A549 (cell line): Measurements from ENCODE around the gene KHNYN. TPM values are rescaled to one million over a fixed set of nuclear protein-coding genes. Genes with fewer than 3 reads are reported as not detected.

ENCODE experiments used
- ATAC-seq, 2 experiments: fragments of 200-7000 bp in 1 of 2; fragments of >200 bp in 1 of 2; cut with Nextera tagmentation in 1 of 2; cut with Tn5 transposase in 1 of 2; 3 replicates each; pipeline versions ENCODE4 v1.8.0 to v1.9.1; 2018 to 2020; ENCODE audit warnings: mild to moderate bottlenecking in 1 of 2, moderate library complexity in 1 of 2
- CTCF ChIA-PET: fragments of 300-600 bp; sonication (Branson Sonifier 250); formaldehyde crosslinking; extraction: SDS; loops from one replicate; lab custom pipeline; 2021; ENCODE audit warnings: antibody characterized with exemption, inconsistent platforms; lab: Yijun Ruan, JAX
- POLR2A ChIA-PET: fragments of 350-600 bp; formaldehyde crosslinking; extraction: SDS; loops from one replicate; lab custom pipeline; 2021; ENCODE audit warnings: antibody characterized with exemption, inconsistent platforms; lab: Yijun Ruan, JAX
- DNase-seq, 2 experiments: peaks; one replicate each; pipeline versions ENCODE4 v3.0.0 to v3.0.0-alpha.2; 2011 to 2016; ENCODE audit warnings: low read depth in 1 of 2, low spot score in 1 of 2
- FAIRE-seq: peaks from 2 replicates; lab custom pipeline; 2011; peaks lifted over from hg19 to GRCh38; lab: Jason Lieb, UNC
- H3K27ac ChIP-seq, 2 experiments: fragments of >200 bp; sonication (Bioruptor Twin); formaldehyde crosslinking; 3 replicates each; pipeline ENCODE4 v1.5.1; 2016 to 2017
- H3K4me1 ChIP-seq: fragments of >200 bp; sonication (Bioruptor Twin); formaldehyde crosslinking; 3 replicates; pipeline ENCODE4 v1.6.1; 2016
- H3K4me2 ChIP-seq: fragments of >200 bp; sonication (Bioruptor Twin); formaldehyde crosslinking; 3 replicates; pipeline ENCODE4 v1.6.1; 2016
- H3K4me3 ChIP-seq: fragments of >200 bp; sonication (Bioruptor Twin); formaldehyde crosslinking; 3 replicates; pipeline ENCODE4 v1.5.1; 2016
- H3K9me3 ChIP-seq: fragments of >200 bp; sonication (Bioruptor Twin); formaldehyde crosslinking; 3 replicates; pipeline ENCODE4 v1.6.1; 2016
- CEBPB ChIP-seq, 2 experiments: fragments of >200 bp in 1 of 2; sonication (Bioruptor Twin) in 1 of 2; formaldehyde crosslinking in 1 of 2; IDR thresholded peaks; 2 replicates each; pipeline ENCODE4 v1.6.1; 2012 to 2016
- CHD2 ChIP-seq: fragments of 150-350 bp; IDR thresholded peaks from 2 replicates; pipeline ENCODE4 v1.6.1; 2014; ENCODE audit warnings: low read length; ENCODE audit not compliant: partially characterized antibody
- E2F6 ChIP-seq: IDR thresholded peaks from 2 replicates; pipeline ENCODE4 v1.6.1; 2012; ENCODE audit warnings: low read depth, borderline replicate concordance
- FOSB ChIP-seq: fragments of 250-450 bp; sonication (Bioruptor Pico); IDR thresholded peaks from 2 replicates; pipeline ENCODE4 v1.5.0; 2020; ENCODE audit warnings: mild to moderate bottlenecking, moderate library complexity
- GATA3 ChIP-seq: IDR thresholded peaks from 2 replicates; pipeline ENCODE4 v1.6.1; 2012; ENCODE audit warnings: borderline replicate concordance
- HOXA7 ChIP-seq: fragments of 250-450 bp; sonication (Bioruptor Pico); IDR thresholded peaks from 2 replicates; pipeline ENCODE4 v1.5.0; 2020; ENCODE audit warnings: mild to moderate bottlenecking, moderate library complexity
- JUN ChIP-seq, 2 experiments: fragments of >200 bp; sonication (Bioruptor Twin); formaldehyde crosslinking; IDR thresholded peaks; 2 replicates in 1 of 2; 3 replicates in 1 of 2; pipeline ENCODE4 v1.6.1; 2016 to 2017
- KDM5A ChIP-seq: fragments of 200-600 bp; sonication (generic); IDR thresholded peaks from 2 replicates; pipeline ENCODE4 v1.6.1; 2016; ENCODE audit warnings: antibody characterized with exemption, mild to moderate bottlenecking
- MAFK ChIP-seq: fragments of 450-650 bp; IDR thresholded peaks from 2 replicates; pipeline ENCODE4 v1.6.1; 2014; ENCODE audit not compliant: partially characterized antibody
- PBX3 ChIP-seq: IDR thresholded peaks from 2 replicates; pipeline ENCODE4 v1.6.1; 2012
- POLR2AphosphoS2 ChIP-seq: conservative IDR thresholded peaks from 2 replicates; pipeline ENCODE4 v1.6.1; 2012; ENCODE audit warnings: low read length, improper control_type of control experiment, inconsistent platforms
- RFX5 ChIP-seq: fragments of 450-650 bp; IDR thresholded peaks from 2 replicates; pipeline ENCODE4 v1.7.1; 2014; ENCODE audit warnings: antibody characterized with exemption, mild to moderate bottlenecking, moderate library complexity
- TFCP2L1 ChIP-seq: fragments of 250-450 bp; sonication (Bioruptor Pico); IDR thresholded peaks from 2 replicates; pipeline ENCODE4 v1.5.0; 2021; ENCODE audit warnings: mild to moderate bottlenecking
- WGBS: methylation state at CpG from one replicate; pipeline ENCODE4 v1.1.6; 2017; ENCODE audit errors: missing lambda C conversion rate; 5-methylcytosine and 5-hydroxymethylcytosine counted together
- polyA plus RNA-seq, 4 experiments: library from polyadenylated mRNA; depleted of rRNA in 3 of 4; stranded (reverse); fragments of >200 nt; fragmentation: RNase III in 1 of 4; extraction: RNeasy Plus Mini Kit Qiagen cat#74134 plus additional on column Dnase treatment in 1 of 4; gene quantifications; 2 replicates in 3 of 4; 3 replicates in 1 of 4; pipeline ENCODE4 v1.2.3, GENCODE V29; 2011 to 2017
- TF ChIP-seq, protein P1 (sequence below): fragments of 150-350 bp; IDR thresholded peaks from 2 replicates; pipeline ENCODE4 v1.6.1; 2014; ENCODE audit warnings: low read depth, mild to moderate bottlenecking, low read length

KHNYN gene
- polyA plus RNA-seq, 2 of the 4 experiments (the other 2 are of a cell fraction) = 19.0 to 26.4 TPM

DNA sequence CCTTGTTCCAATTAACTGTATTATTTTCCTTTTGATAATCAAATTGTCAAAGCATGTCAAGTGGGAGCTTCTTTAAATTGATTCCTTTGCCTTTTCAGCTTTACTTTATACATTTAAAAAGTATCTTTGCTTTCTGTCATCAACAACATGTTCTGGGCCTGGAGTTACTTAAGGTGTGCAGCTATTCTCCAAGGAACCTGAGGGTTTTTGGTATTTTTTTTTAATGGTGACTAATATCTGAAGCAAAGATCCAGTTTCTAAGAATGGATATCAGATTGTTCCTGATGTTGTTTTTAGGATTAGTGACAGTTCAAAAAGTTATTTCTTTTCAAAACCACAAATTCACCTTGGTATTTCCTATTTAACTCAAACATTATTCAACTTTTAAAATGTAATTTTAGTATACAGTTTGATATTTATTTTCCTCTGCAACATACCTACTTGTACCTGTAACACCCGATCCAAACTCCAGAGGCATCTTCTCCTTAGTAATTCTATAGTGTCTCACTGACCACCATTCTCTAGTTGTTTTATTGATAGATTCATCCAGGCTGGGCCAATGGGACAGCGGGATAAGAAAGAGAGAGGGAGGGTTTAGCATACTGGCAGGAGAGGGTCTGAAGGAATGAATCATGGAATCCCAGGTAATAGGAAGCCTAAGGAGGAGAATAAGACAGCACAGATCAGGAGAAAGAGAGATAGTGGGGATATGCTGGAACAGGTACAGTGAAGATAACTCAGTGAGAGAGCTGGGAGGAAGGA is 3.4 kb upstream of the KHNYN start:
- ChIA-PET CTCF (interaction anchor here (6.7 to 18.0 kb wide), 3 partner anchors 10 to 107 kb away, joined by 39 to 1142 read pairs (median 254); partner anchors contain the start of genes ADCY4, CIDEB, DHRS1 and LTB4R), POLR2A (no interaction called here)
- no peak for DNase-seq

GRCh38 chr14:24426912-24427536 is 2.7 kb upstream of the KHNYN start:
- POLR2A ChIA-PET = no interaction called here

More for the DNA sequence above, 3.4 kb upstream of the KHNYN start:
- WGBS = 83% methylated on average over 2 of the region's 2 CpGs
- H3K4me1 ChIP-seq = peaks cover 21% of the 10 kb centered on the region
- H3K4me3 ChIP-seq = no peak overlapping the region
- H3K27ac ChIP-seq = no peak overlapping the region
- no peaks in the 10 kb centered on the region for H3K9me3 ChIP-seq
- H3K4me2 ChIP-seq = no peak overlapping the region
- ATAC-seq (no peak), FAIRE-seq (no peak)
- no peak for TF ChIP-seq JUN (IDR thresholded peaks at IDR 0.05)
- no peak for TF ChIP-seq RFX5
- no peak for TF ChIP-seq MAFK
- TF ChIP-seq KDM5A = no peak
- TF ChIP-seq POLR2AphosphoS2 = no peak
- no peak for TF ChIP-seq GATA3

GRCh38 chr14:24427537-24428508 is 1.9 kb upstream of the KHNYN start:
- Histone ChIP-seq H3K9me3 (no peaks in the 10 kb centered on the region), H3K27ac (no peak overlapping the region), H3K4me2 (no peak overlapping the region), H3K4me3 (no peak overlapping the region), H3K4me1 (peaks cover 25% of the 10 kb centered on the region)
- ATAC-seq (no peak), FAIRE-seq (no peak), DNase-seq (no peak)
- 93% methylated on average over 12 of the region's 18 CpGs for WGBS
- TF ChIP-seq TFCP2L1 (CRISPR knock-in tag) (no peak), CHD2 (no peak), CEBPB (IDR thresholded peaks at IDR 0.05) (no peak), E2F6 (no peak), KDM5A (no peak), HOXA7 (CRISPR knock-in tag) (no peak), POLR2AphosphoS2 (no peak)
- TF ChIP-seq, protein P1, sequence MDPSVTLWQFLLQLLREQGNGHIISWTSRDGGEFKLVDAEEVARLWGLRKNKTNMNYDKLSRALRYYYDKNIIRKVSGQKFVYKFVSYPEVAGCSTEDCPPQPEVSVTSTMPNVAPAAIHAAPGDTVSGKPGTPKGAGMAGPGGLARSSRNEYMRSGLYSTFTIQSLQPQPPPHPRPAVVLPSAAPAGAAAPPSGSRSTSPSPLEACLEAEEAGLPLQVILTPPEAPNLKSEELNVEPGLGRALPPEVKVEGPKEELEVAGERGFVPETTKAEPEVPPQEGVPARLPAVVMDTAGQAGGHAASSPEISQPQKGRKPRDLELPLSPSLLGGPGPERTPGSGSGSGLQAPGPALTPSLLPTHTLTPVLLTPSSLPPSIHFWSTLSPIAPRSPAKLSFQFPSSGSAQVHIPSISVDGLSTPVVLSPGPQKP = no peak
- ChIA-PET POLR2A (no interaction called here), CTCF (interaction anchor here (0.6 to 18.0 kb wide), 6 partner anchors 8 to 108 kb away, joined by 3 to 1142 read pairs (median 21); partner anchors contain the start of genes ADCY4, CIDEB, DHRS1 and LTB4R)

More at GRCh38 chr14:24426912-24427536, 2.7 kb upstream of the KHNYN start:
- H3K4me3 ChIP-seq = no peak overlapping the region
- 87% methylated on average over 8 of the region's 8 CpGs for WGBS
- no peak for FAIRE-seq
- TF ChIP-seq PBX3 = no peak
- no peak for TF ChIP-seq RFX5
- TF ChIP-seq FOSB = no peak
- H3K4me1 ChIP-seq = peaks cover 25% of the 10 kb centered on the region
- H3K4me2 ChIP-seq = no peak overlapping the region
- no peak overlapping the region for H3K27ac ChIP-seq
- no peaks in the 10 kb centered on the region for H3K9me3 ChIP-seq
- DNase-seq = no peak
- CTCF ChIA-PET = interaction anchor here (0.6 to 18.0 kb wide), 6 partner anchors 9 to 108 kb away, joined by 3 to 1142 read pairs (median 21); partner anchors contain the start of genes ADCY4, CIDEB, DHRS1 and LTB4R
- ATAC-seq = no peak
